Measurements from ENCODE around the gene PRSS56.

The PRSS56 gene

DNA sequence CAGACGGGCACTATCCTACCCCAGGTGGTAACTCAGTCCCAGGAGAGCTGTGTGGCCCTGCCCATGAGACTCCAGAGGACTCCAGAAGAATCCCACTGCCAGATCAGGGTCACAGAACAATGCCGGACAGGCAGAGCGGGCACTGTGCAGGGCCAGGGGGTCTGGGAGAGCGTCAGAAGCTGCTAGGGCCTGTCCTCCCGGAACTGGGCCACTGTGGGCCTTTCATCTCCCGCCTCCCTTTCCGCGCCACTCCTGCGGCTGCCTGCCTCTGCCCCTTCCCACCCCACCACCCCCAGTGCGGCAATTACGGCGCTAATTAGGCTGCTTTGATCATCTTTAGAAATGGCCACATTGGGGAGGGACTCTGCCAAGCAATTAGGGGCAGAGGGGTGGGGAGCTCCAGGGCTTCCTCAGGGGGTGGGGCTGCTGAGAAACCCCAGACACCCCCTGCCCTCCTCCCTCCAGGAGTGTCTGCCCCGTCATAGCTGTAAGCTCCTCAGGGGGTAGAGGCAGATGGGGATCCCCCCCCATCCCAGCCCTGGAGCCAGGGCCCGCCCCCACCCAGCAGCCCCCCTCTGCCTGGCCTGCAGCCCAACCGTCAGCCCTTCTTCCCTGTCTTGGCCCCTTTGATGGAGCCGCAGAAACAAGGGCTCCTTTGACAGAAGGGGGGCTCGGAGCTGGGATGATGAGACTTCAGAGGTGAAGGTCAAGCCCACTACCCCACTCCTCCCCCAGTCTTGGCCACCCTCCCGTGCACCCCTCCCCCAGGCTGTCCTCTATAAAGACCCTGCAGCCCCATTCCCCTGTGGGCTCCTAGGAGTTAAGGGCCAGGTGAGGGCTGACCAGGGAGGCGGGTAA, at the start of gene PRSS56:
Gene PRSS56 (plus strand): TSS at position 808 of the 858 bp plus-strand sequence. CDS start 211 bp downstream, outside the sequence.
- no peak for DNase-seq (ENCODE audit: low read depth)

- DNase-seq (ENCODE audit: low read depth) = no peak
Measured at GRCh38 chr2:232473467-232473890, 46.7 kb upstream of the PRSS56 start.

DNA sequence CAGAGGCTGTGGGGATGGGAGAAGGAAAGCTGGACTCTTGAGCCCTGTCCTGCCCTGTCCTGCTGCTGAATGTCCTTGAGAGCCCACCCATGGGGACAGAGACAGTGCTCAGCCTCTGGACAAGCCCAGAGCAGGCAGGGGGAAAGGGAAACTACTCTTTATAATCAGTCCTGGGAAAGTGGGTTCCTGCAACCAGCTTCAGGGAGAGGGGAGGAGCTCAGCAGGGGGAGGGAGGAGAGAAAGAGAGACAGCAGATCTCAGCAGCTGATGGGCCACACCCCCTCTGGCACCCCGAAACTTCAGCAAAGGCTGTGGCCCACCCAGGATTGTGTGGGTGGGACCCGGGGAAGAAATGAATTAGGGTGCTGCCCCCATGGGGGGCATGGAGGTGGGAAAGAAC, 44.1 kb upstream of the PRSS56 start:
- no peak for DNase-seq (ENCODE audit: low read depth)

- no peak for DNase-seq (ENCODE audit: low read depth)
Measured at GRCh38 chr2:232476791-232477190, 43.4 kb upstream of the PRSS56 start.

GRCh38 chr2:232477751-232478510, 42.3 kb upstream of the PRSS56 start:
- no peak for DNase-seq (ENCODE audit: low read depth)

- no peak for DNase-seq (ENCODE audit: low read depth)
Measured at GRCh38 chr2:232478571-232479340, 41.4 kb upstream of the PRSS56 start.

DNA sequence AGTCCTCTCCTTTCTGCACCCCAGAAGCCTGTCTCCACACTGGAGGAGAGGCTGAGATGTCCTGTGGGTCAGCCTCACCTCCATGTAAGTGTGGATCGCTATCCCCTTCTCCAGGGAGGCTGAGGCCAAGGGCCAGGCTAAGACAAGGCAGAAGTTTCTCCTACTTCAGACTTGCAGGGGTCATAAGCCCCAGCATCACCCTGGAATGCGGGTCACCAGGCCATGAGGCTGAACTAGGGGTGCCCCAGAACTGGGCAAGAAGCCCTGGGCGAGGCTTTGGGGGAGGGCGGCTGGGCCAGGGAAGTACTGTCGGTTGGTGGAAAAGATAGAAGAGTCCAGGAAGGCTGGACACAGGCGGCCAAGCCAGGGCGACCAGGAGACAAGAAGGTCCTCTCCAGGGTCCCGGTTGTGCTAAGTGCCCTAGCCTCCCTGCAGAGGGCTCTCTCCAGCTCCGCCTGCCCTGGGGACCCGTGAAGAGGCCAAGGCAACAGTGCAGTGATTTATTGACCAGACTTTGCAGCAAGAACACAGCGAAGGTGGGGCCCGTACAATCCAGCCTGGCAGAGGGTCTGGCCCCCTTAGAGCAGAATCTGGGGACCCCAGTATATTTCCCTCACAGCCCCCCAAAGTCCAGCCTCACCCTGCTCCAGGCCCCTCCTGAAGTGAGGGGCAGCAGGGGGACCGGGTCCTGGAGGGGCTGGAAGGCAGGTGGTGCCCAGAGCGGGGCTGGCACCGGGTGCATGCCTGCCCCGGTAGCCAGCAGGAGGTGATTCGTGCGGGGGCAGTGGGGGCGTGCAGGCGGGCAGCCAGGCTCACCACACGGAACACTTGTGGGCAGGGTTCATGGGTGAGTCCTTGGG, 40.6 kb upstream of the PRSS56 start:
- DNase-seq (ENCODE audit: low read depth) = no peak

DNA sequence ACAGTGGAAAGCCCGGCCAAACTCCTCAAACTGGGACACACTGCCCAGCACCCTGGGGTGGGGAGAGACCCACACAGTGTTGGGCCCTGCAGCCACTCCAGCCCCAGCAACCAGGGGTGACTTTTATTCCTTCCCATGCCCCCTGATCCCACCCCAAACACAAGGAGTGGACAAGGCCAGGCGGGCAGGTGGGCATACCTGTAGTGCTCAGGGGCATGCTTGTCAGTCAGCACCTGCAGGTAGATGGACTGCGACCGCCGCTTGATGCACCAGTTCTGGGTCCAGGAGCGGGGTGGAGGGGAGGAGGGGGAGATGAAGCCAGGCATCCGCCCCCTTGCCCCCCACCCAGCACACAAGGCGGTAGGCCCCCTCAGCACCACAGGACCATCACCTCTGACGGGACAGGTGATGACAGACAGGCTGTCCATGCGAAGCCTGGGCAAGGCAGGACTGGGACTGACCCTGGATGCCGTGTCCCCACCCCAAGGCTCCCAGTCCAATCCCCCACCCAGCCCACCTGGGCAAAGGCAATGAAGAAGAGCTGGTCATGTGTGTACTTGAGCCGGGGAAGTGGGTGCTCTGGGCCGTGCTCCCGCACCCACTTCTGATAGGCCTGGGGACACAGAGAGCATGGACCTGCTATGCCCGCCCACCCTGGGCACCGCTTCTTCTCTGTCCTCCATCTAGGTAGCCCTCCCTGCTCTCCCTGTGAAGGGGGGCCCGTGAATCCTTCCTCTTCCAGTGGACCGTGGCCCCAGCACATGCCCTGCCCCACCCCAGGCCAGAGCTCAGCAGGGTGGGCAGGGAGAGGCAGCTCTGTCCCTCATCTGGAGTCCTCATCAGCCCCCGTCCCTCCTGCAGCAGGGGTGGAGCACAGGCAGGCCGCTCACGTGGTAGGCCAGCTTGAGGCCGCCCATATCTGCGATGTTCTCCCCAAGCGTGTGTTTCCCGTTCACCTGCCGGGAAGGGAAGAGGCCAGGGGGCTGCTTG, 39.7 kb upstream of the PRSS56 start:
- DNase-seq (ENCODE audit: low read depth) = no peak

GRCh38 chr2:232481322-232482140, 38.7 kb upstream of the PRSS56 start:
- no peak for DNase-seq (ENCODE audit: low read depth)

GRCh38 chr2:232482301-232483238, 37.6 kb upstream of the PRSS56 start:
- no peak for DNase-seq (ENCODE audit: low read depth)

- DNase-seq (ENCODE audit: low read depth) = no peak
Measured at GRCh38 chr2:232483311-232483922, 36.8 kb upstream of the PRSS56 start.

DNA sequence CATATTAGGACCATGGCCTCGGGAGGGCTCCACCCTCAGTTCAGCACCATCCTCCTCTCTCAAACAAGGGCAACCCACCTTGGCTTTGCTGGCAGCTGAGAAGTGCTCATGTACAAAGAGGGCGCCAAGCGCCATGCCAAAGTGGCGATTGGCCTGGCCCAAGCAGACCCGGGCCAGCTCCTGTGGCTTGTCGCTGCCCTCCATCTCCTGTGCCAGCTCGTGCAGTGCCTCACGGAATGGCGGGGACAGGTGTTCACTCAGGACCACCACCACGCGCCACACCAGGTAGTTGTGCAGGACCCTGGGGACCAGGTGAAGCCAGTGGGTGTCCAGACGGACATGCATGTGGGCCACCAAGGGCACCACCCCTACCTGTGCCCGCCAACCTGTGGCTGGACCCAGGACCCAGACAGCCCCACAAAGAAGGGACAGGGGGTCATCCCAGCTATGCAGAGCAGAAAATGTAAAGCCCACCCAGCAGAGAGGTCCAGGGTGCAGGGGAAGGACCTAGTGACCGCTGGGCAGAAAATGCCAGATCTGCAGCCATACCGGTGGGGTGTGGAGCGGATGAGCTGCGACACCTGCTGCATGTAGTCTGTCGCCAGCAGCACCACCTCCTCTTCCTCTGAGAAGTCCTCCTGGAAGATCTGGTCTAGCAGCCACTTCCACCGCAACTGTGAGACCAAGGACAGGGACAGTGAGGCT, 36.1 kb upstream of the PRSS56 start:
- no peak for DNase-seq (ENCODE audit: low read depth)

DNA sequence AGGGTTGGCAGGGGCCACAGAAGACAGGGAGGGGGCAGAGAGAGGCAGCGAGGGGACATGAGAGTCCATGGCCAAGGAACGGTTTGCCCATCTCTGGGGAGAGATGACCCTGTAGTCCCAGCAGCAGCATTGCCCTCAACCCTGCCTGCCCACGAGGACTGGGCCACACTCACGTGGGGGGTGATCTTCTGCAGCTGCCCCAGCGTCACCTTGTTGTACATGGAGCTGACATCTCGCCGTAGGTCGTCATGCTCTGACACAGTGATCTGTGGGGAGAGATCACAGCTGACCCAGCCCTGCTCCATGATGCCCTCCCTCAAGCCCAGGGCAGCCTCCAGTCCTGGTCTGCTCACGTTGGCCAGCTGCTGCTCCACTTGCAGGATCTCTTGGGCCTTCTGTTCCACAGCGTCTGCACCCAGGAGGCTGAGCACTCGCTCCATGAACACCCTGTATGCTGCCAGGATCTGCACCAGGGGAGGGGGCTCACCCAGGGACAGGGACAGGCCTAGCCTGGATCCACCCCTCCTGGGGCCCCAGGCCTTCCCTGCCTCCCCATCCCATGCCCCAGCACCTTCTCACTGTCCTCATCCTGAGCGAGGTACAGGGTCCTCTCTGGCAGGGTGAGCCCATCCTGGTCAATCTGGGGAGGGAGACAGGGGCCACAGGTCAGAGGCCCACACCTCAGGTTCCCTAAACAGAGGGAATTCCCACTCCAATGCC, 35.4 kb upstream of the PRSS56 start:
- DNase-seq (ENCODE audit: low read depth) = no peak

DNA sequence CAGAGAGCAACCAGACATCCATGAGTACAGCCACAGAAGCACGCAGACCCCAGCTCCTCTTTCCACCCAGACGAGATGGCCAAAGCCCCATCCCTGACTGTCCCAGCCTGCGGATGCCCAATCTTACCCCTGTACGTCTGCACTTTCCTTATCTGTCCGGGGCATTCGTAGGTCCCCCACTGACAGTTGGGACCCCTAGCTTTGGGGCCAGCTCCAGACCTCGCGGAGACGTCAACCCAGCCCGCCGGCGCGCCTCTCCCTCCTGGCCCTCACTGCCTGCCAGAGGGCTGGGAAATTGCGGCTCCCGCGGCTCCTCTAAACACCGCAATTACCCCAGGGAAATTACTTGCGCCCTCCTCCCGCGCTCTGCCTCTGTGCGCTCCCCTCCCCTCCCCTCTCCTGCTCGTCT, 34.8 kb upstream of the PRSS56 start:
- no peak for DNase-seq (ENCODE audit: low read depth)

DNA sequence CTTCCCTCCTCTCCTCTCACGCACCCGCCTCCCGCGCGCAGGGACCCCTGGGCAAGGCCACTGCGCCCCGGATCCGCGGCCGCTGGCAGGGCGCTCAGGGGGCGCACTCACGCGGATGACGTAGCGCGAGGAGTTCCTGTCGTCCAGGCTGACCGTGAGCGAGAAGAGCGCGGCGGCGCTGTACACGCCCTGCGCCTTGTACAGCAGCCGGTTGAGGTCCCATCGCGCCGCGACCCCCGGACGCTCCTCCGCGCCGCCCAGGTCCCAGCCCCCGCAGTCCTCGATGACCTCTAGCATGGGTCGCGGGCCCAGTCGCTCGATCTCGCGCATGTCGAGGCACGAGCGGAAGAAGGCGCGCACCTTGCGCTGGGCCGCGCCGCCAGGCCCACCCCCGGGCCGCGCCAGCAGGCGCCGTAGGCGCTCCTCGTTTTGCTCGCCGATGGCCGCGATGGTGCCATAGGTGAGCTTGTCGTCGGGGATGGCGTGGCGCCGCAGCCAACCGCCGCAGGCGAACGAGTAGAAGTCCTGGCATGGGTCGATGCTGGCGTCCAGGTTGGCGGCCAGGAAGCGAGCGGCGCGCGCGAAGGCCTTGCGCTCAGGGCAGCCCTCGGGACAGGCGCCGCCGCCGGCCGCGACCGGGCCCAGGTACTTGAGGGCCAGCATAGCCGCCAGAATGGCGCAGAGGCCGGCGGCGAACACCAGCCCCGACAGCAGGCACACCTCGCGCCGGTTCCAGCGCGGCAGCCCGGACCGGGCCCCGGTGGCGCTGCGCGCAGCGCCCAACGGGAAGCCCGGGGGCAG, 34.2 kb upstream of the PRSS56 start:
- DNase-seq (ENCODE audit: low read depth) = no peak
